T47D (cell line): ENCODE data around the gene TM2D3.

Experiments
- DNase-seq, 2 experiments: peaks; one replicate each; pipeline versions ENCODE4 v3.0.0 to v3.0.0-alpha.2; 2011 to 2012; ENCODE audit warnings: low read depth in 1 of 2, low spot score in 1 of 2
- JUND ChIP-seq: IDR thresholded peaks from 2 replicates; pipeline ENCODE4 v1.6.1; 2012; ENCODE audit warnings: low read depth
- in situ Hi-C: cut with HindIII; loops from 2 replicates; pipeline ENCODE4 v1.10.0; 2016; ENCODE audit warnings: low sequenced_read_pairs, low pct_unique_long_range_greater_than_20kb

TM2D3 gene

GRCh38 chr15:101652786-101653430 lies 727 bp upstream of the TM2D3 start:
- in situ Hi-C loops = no loop called here
- no peak for TF ChIP-seq JUND
- peak; percentile 45 to 50 for DNase-seq

- peak; percentile 49 to 55 for DNase-seq
- in situ Hi-C loops = no loop called here
- TF ChIP-seq JUND = no peak
Measured at GRCh38 chr15:101651554-101652097, 555 bp downstream of the TM2D3 start.

GRCh38 chr15:101650145-101650544 lies 2.0 kb downstream of the TM2D3 start:
- no peak for TF ChIP-seq JUND
- no peak for DNase-seq
- in situ Hi-C loops = no loop called here

DNA sequence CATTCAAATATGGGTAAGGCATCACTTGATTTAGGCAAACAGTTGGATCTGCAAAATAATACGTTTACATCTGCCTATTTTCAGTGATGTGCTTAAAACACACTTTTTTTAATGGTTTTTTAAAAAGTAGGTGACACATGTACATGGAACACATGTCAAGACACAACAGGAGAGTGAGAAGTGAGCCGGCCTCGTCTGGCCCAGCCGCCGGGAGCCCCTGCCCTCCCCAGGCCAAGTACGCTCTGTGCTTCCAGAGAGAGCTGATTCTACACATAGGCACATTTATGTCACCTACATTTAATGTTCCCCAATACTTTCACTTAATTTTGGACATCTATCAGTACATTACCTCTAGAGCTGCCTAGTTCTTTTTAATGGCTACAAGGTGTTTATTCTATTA lies 3.8 kb downstream of the TM2D3 start:
- no peak for DNase-seq
- TF ChIP-seq JUND = no peak
- in situ Hi-C loops = no loop called here

DNA sequence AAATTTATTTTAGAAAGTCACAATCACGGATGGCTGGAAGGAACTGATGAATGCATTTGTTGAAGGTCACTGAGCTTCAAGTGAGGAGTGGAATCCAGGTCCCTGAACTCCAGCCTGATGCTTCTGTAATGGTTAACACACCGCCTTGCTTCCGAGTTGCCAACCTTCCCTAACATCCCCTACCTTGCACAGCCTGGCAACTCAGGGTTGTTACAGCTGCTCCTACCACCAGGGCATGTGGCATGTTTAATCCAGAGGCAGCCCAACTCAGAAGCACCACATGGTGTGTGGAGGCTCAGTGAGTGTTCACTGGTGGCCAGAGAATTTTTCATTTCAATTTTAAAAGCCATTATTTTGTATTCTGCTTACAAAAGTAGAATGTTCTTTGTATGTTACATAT lies 4.9 kb downstream of the TM2D3 start:
- DNase-seq = no peak
- no peak for TF ChIP-seq JUND
- in situ Hi-C loops = no loop called here

GRCh38 chr15:101646672-101647071 lies 5.5 kb downstream of the TM2D3 start:
- no peak for DNase-seq
- no peak for TF ChIP-seq JUND
- in situ Hi-C loops = no loop called here

DNA sequence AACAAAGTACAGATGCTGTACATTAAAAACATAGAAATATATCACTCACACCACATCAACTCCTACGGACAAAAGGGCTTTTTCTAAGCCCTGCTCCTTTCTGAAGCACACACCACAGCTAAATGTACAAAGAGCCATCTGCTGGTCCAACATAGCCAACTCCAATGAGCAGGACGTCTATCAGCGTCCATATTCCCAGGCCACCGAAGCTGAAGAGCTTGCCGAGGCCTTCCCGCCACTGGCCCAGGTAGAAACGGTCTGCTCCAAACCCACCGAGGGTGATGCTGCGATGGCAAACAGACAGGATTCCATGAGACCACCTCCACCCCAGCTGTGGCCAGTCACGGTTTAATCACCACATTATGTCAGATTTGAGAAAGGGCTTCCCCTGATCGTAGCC lies 9.8 kb downstream of the TM2D3 start:
- in situ Hi-C loops = no loop called here
- TF ChIP-seq JUND = no peak
- DNase-seq = peak in 1 of 2 experiments; percentile 33

GRCh38 chr15:101641894-101642293 lies 10.3 kb downstream of the TM2D3 start:
- DNase-seq = no peak
- TF ChIP-seq JUND = no peak
- in situ Hi-C loops = no loop called here

- in situ Hi-C loops = no loop called here
- DNase-seq = peak; percentile 34 to 78
- no peak for TF ChIP-seq JUND
Measured at GRCh38 chr15:101641129-101641764, 10.9 kb downstream of the TM2D3 start.

DNA sequence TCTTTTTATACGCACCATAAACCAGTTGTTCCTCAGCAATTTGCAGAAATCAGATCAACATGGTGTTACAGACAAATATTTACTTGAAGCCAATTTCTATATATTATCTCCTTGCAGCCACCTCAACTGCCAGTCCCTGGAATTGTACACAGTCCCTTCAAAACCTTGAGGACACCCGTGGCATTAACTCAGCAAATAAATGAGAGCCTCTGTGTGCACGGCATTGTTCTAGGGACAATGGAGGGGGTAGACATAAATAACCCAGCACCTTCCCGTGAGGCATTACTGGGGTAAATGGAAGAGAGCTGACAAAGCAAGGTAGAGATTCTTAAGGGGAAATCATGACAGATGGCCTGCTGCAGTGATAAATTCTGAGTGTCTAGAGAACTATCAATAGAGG lies 12.5 kb downstream of the TM2D3 start:
- no peak for TF ChIP-seq JUND
- DNase-seq = no peak
- in situ Hi-C loops = no loop called here

DNA sequence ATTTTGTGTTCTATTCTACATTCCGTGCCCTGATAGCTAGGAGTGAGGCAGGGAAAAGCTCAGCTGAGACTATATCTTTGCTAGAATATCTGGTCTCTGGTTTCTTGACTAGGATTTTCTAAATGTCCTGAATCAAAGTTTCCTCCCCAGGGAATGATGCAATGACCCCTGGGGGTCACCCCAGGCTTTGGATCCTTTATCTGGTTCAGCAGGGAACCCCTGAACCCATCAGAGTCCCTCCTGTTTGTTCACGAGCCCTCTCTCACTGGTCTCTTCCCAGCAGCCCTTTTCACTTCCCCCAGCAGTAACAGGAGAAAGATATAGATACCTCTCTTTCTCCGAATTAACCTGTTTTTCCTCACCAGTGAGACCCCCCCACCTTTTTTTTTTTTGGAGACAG lies 14.3 kb downstream of the TM2D3 start:
- no peak for TF ChIP-seq JUND
- no peak for DNase-seq
- in situ Hi-C loops = no loop called here

DNA sequence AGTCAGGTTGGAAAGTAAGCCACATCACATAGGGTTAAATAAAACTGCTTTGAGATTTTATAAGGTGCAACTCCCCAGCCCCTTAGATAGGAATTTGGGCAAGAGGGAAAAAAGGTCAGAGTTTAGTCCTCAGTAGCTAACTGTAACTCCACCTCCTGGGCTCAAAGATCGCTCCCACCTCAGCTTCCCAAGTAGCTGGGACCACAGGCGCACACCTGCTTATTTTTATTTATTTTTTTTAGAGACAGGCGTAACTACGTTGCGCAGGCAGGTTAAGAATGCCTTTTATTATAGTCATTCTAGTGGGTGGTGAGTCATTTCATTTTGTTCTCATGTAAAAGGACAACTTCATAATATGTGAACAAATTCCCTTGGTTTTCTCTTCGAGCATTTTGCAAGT lies 14.7 kb downstream of the TM2D3 start:
- TF ChIP-seq JUND = no peak
- no peak for DNase-seq
- in situ Hi-C loops = no loop called here

- no peak for TF ChIP-seq JUND
- in situ Hi-C loops = no loop called here
- DNase-seq = no peak
Measured at GRCh38 chr15:101637038-101637437, 15.1 kb downstream of the TM2D3 start.
